GM23248 (cell line): ENCODE data around the gene SOX8. TPM values are rescaled to one million over a fixed set of nuclear protein-coding genes. Genes with fewer than 3 reads are reported as not detected.

Source experiments
- DNase-seq: peaks from one replicate; pipeline ENCODE4 v3.0.0-alpha.2; 2015
- H2AFZ ChIP-seq: fragments of 200-600 bp; sonication (generic); 2 replicates; pipeline ENCODE4 v1.6.1; 2016; ENCODE audit warnings: antibody characterized with exemption
- H3F3A ChIP-seq: fragments of 200-600 bp; sonication (generic); 2 replicates; pipeline ENCODE4 v1.6.1; 2016; ENCODE audit warnings: mild to moderate bottlenecking, antibody characterized with exemption, mixed run types; ENCODE audit not compliant: insufficient read depth
- H3K27ac ChIP-seq: fragments of 200-600 bp; sonication (generic); 2 replicates; pipeline ENCODE4 v1.5.1; 2016; ENCODE audit warnings: mild to moderate bottlenecking
- H3K27me3 ChIP-seq: fragments of 200-600 bp; sonication (generic); replicated peaks from 2 replicates; pipeline ENCODE4 v1.6.1; 2016; ENCODE audit warnings: mild to moderate bottlenecking; ENCODE audit not compliant: insufficient read depth
- H3K36me3 ChIP-seq: fragments of 200-600 bp; sonication (generic); 2 replicates; pipeline ENCODE4 v1.6.1; 2016; ENCODE audit warnings: low read depth, mild to moderate bottlenecking
- H3K4me1 ChIP-seq: fragments of 200-600 bp; sonication (generic); 2 replicates; pipeline ENCODE4 v1.6.1; 2016; ENCODE audit warnings: mild to moderate bottlenecking; ENCODE audit not compliant: insufficient read depth
- H3K4me2 ChIP-seq: fragments of 200-600 bp; sonication (generic); one replicate; pipeline ENCODE4 v1.6.1; 2016; ENCODE audit warnings: mild to moderate bottlenecking; ENCODE audit not compliant: unreplicated experiment
- H3K4me3 ChIP-seq: fragments of 200-600 bp; sonication (generic); 2 replicates; pipeline ENCODE4 v1.5.1; 2016; ENCODE audit warnings: mild to moderate bottlenecking
- H3K79me2 ChIP-seq: fragments of 200-600 bp; sonication (generic); 2 replicates; pipeline ENCODE4 v1.6.1; 2016; ENCODE audit warnings: mild to moderate bottlenecking; ENCODE audit not compliant: insufficient read depth
- H3K9ac ChIP-seq: fragments of 200-600 bp; sonication (generic); 2 replicates; pipeline ENCODE4 v1.6.1; 2016; ENCODE audit warnings: mild to moderate bottlenecking
- H3K9me2 ChIP-seq: fragments of 200-600 bp; sonication (generic); 2 replicates; pipeline ENCODE4 v1.6.1; 2016; ENCODE audit warnings: mixed run types, mild to moderate bottlenecking, moderate library complexity; ENCODE audit not compliant: insufficient read depth
- H3K9me3 ChIP-seq: fragments of 200-600 bp; sonication (generic); one replicate; pipeline ENCODE4 v1.6.1; 2017; ENCODE audit warnings: low read depth
- H4K20me1 ChIP-seq: fragments of 200-600 bp; sonication (generic); 2 replicates; pipeline ENCODE4 v1.6.0; 2016; ENCODE audit not compliant: insufficient read depth
- EZH2 ChIP-seq: fragments of 200-600 bp; sonication (generic); IDR thresholded peaks from 2 replicates; pipeline ENCODE4 v1.6.1; 2018; ENCODE audit warnings: antibody characterized with exemption, mild to moderate bottlenecking; ENCODE audit not compliant: insufficient read depth, poor library complexity, severe bottlenecking
- EZH2phosphoT487 ChIP-seq: fragments of 200-600 bp; sonication (generic); IDR thresholded peaks from 2 replicates; pipeline ENCODE4 v1.6.1; 2018; ENCODE audit warnings: antibody characterized with exemption, moderate library complexity, mild to moderate bottlenecking, low read depth; ENCODE audit not compliant: insufficient read depth
- WGBS, 2 experiments: methylation state at CpG; one replicate each; pipeline ENCODE4 v1.1.6; 2015 to 2017; ENCODE audit warnings: low lambda C conversion rate in 2 of 2, low coverage in 1 of 2; ENCODE audit errors: missing lambda C conversion rate in 2 of 2; 5-methylcytosine and 5-hydroxymethylcytosine counted together
- in situ Hi-C: fragments of 300-500 bp; cut with MboI; formaldehyde crosslinking; loops from 2 replicates; pipeline ENCODE4 v1.15.0; 2020
- polyA plus RNA-seq: library from polyadenylated mRNA; unstranded; fragments of >200 nt; fragmentation: Nextera tagmentation; extraction: Ambion mirVana; gene quantifications from 2 replicates; pipeline ENCODE4 v1.2.1, GENCODE V29; 2016
- total RNA-seq: library from RNA; depleted of rRNA; stranded (reverse); fragments of >200 nt; shearing (Covaris generic); gene quantifications from 2 replicates; pipeline ENCODE4 v1.2.3, GENCODE V29; 2014

The SOX8 gene
- total and polyA plus RNA-seq, 2 experiments from 2014 or later, result 0.15 to 0.43 TPM

DNA sequence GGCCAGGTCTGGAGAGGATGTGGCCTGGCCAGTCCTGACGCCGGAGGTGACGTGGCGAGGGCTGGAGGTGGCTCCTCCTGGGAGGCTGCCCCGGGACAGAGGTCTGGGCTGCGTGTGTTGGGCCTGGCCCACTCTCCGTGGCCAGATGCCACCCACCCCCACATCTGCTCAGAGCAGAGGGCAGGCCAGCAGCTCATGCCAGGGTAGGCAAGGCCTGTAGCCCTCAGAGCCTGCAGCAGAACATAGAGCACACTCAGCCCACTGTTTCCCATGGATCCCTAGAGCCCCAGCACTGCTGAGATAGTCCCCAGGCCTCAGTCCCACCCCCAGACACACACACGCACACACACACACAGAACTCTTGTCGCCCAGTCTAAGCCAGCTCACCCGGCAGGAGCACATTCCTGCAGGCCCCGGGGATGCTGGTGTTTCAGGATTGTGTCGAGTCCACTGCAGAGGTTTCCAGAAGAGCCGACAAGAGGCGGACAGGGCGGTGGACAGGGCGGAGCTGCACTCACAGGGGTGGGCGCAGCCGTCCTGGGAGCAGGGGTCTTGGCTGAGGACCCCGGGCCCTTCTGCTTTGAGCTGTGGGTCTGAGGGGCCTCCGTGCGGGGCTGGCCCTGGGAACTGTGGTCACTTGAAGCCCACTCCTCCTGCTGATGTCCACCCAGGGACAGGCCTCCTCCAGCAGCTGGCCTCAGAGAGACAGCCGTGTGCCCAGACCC lies 33.4 kb downstream of the SOX8 start:
- no peak overlapping the region for H3K27ac ChIP-seq
- peaks cover 10% of the 10 kb centered on the region; the same call in 1 of the 2 replicates for H3K27me3 ChIP-seq
- H3K4me1 ChIP-seq, result peaks cover 4% of the 10 kb centered on the region; the same call in 1 of the 2 replicates
- no peak overlapping the region for H3K4me2 ChIP-seq
- no peaks in the 10 kb centered on the region for H3K9me3 ChIP-seq
- no peak for DNase-seq
- no peaks in the 10 kb centered on the region for H3K9me2 ChIP-seq
- no peak for TF ChIP-seq EZH2
- H3K79me2 ChIP-seq, result no peaks in the 10 kb centered on the region
- no peak overlapping the region for H3K4me3 ChIP-seq
- in situ Hi-C loops, result no loop called here
- 77 to 80% methylated on average over 17 to 22 of the region's 22 CpGs for WGBS, 2 experiments
- no peaks in the 10 kb centered on the region for H4K20me1 ChIP-seq
- H2AFZ ChIP-seq, result no peak overlapping the region
- no peaks in the 10 kb centered on the region for H3K36me3 ChIP-seq
- H3F3A ChIP-seq, result no peaks in the 10 kb centered on the region
- no peak overlapping the region for H3K9ac ChIP-seq

GRCh38 chr16:1018447-1019198 lies 37.1 kb downstream of the SOX8 start:
- Histone ChIP-seq H3K27me3 (no peaks in the 10 kb centered on the region), H3K4me1 (peaks cover 6% of the 10 kb centered on the region; the same call in 1 of the 2 replicates), H3K27ac (peak overlapping the region; percentile 67), H3K36me3 (no peaks in the 10 kb centered on the region), H3F3A (no peaks in the 10 kb centered on the region), H3K9me2 (no peaks in the 10 kb centered on the region), H2AFZ (peak overlapping the region; percentile 75), H3K79me2 (no peaks in the 10 kb centered on the region), H3K4me3 (peak overlapping the region; percentile 53), H3K4me2 (peak overlapping the region; percentile 87), H4K20me1 (no peaks in the 10 kb centered on the region), H3K9ac (peak overlapping the region; percentile 68), H3K9me3 (no peaks in the 10 kb centered on the region)
- 76 to 84% methylated on average over 14 to 15 of the region's 15 CpGs for WGBS, 2 experiments
- in situ Hi-C loops, result no loop called here
- DNase-seq, result no peak
- no peak for TF ChIP-seq EZH2phosphoT487
- TF ChIP-seq EZH2, result no peak

DNA sequence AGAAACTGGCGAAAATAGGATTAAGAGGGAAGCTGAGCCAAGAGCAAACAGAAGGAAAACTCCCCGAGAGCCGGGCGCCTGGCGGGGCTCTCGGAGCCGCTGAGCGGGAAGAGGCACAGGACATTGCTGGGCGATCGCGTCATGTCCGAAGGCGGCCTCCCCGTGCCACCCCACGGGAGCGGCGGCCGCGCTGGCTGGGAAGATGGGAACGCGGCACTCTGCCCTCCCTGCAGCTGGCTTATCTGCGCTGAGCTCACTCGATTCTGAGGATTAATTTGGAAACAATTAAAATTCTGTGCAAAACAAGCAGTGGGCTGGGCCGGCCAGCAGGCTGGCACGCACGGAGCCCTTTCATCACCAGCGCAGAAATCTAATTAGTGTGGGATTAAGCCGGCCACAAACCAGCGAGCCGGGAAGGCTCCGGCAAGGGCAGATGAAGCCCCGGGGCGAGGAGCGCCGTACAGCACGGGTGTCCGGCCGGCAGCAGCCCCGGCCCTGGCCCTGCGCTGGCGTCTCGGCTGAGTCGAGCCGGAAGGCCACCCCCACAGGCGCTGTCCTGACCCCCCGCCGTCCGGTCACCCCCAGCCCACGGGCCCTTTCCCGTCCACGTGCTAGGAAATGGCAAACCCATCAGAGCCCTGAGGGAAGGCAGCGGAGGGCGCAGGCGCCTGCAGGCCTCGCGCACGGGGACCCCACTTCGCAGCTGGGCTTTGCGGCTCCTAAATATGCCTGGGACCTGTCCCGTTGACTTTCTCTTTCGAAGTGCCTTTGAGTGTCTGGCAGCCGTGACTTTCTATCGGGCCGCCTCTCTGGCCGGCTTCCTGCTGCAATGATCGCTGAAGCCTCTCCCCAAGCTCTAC lies 37.9 kb downstream of the SOX8 start:
- TF ChIP-seq EZH2, result no peak
- no peak for TF ChIP-seq EZH2phosphoT487
- Histone ChIP-seq H3K9ac (peak overlapping the region; percentile 68), H3K27ac (peak overlapping the region; percentile 67), H3K36me3 (no peaks in the 10 kb centered on the region), H2AFZ (peak overlapping the region; percentile 75), H3K9me3 (no peaks in the 10 kb centered on the region), H3K4me3 (peak overlapping the region; percentile 53), H3K9me2 (no peaks in the 10 kb centered on the region), H3K4me1 (peaks cover 6% of the 10 kb centered on the region; the same call in 1 of the 2 replicates), H4K20me1 (no peaks in the 10 kb centered on the region), H3F3A (no peaks in the 10 kb centered on the region), H3K4me2 (peak overlapping the region; percentile 87), H3K79me2 (no peaks in the 10 kb centered on the region), H3K27me3 (no peaks in the 10 kb centered on the region)
- in situ Hi-C loops, result no loop called here
- DNase-seq, result peak; percentile 92
- 3 to 5% methylated on average over 58 of the region's 66 CpGs for WGBS, 2 experiments

DNA sequence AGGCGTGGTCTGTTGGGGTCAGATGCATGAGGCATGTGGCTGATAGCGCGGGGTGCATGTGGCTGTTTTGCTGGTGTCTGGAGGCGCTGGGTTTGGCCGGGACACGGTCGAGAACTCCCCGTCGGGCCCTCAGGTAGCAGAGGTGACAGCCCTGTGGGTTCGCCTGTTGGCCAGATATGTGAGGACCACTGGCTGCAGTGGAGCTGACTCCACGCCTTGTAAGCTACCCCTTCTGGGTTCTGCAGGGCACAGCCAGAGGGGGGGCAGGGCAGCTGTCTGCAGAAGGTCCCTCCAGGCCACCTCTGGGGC lies 38.5 kb downstream of the SOX8 start:
- Histone ChIP-seq H3K9me2 (no peaks in the 10 kb centered on the region), H3K4me1 (peaks cover 6% of the 10 kb centered on the region; the same call in 1 of the 2 replicates), H3K36me3 (no peaks in the 10 kb centered on the region), H3F3A (no peaks in the 10 kb centered on the region), H4K20me1 (no peaks in the 10 kb centered on the region), H3K9me3 (no peaks in the 10 kb centered on the region), H3K9ac (peak overlapping the region; percentile 68), H3K27ac (no peak overlapping the region), H3K4me3 (peak overlapping the region; percentile 53), H3K79me2 (no peaks in the 10 kb centered on the region), H2AFZ (peak overlapping the region; percentile 75), H3K4me2 (peak overlapping the region; percentile 87), H3K27me3 (no peaks in the 10 kb centered on the region)
- no peak for TF ChIP-seq EZH2
- TF ChIP-seq EZH2phosphoT487, result no peak
- DNase-seq, result no peak
- 29 to 36% methylated on average over 10 to 11 of the region's 11 CpGs for WGBS, 2 experiments
- in situ Hi-C loops, result no loop called here
